DND-41 (cell line): Measurements from ENCODE around the gene FAM217B.

ENCODE experiments used
- EZH2 ChIP-seq: IDR thresholded peaks from 3 replicates; pipeline ENCODE4 v1.6.1; 2012; ENCODE audit warnings: borderline replicate concordance, low read depth, mild to moderate bottlenecking, moderate library complexity, low read length, inconsistent platforms; ENCODE audit not compliant: severe bottlenecking
- TF ChIP-seq, protein P1 (sequence below): IDR thresholded peaks from 2 replicates; pipeline ENCODE4 v1.5.1; 2012; ENCODE audit warnings: borderline replicate concordance, low read length, moderate library complexity, mild to moderate bottlenecking; ENCODE audit not compliant: poor library complexity, severe bottlenecking; ENCODE audit errors: extremely low read depth

DNA sequence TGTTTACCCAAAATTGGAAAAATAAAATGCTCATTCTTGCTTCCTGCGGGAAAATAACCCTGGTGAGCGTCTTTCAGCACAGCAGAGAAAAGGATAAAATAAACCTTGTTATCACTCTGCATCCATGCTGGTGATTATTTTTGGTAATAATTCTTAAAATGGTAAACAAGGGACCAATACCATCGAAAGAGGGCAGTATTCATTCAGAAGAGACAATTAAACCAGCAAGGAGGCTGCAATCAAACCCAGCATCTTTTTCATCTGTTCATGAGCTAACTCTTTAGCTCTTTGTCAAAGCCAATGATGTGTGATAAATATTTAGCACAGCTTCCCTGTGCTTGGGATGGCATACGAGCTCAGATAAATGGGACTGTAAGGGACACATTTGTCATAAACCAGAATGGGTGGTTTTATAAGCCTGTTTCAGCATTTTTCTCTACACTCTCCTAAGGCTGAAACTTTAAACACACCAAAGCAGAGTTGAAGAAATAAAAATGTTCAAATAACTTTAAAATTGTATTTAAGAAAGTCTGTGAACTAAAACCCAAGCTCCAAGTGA, 52.4 kb downstream of the FAM217B start:
- TF ChIP-seq, protein P1, sequence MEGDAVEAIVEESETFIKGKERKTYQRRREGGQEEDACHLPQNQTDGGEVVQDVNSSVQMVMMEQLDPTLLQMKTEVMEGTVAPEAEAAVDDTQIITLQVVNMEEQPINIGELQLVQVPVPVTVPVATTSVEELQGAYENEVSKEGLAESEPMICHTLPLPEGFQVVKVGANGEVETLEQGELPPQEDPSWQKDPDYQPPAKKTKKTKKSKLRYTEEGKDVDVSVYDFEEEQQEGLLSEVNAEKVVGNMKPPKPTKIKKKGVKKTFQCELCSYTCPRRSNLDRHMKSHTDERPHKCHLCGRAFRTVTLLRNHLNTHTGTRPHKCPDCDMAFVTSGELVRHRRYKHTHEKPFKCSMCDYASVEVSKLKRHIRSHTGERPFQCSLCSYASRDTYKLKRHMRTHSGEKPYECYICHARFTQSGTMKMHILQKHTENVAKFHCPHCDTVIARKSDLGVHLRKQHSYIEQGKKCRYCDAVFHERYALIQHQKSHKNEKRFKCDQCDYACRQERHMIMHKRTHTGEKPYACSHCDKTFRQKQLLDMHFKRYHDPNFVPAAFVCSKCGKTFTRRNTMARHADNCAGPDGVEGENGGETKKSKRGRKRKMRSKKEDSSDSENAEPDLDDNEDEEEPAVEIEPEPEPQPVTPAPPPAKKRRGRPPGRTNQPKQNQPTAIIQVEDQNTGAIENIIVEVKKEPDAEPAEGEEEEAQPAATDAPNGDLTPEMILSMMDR: peak; percentile 56
- TF ChIP-seq EZH2: no peak
